GM12878 (cell line): ENCODE results near the gene CCDC136. TPM values are rescaled to one million over a fixed set of nuclear protein-coding genes. Genes with fewer than 3 reads are reported as not detected.

Experiments used
- ATAC-seq: fragments of 200-7000 bp; cut with Tn5 transposase; 3 replicates; pipeline ENCODE4 v1.9.1; 2020; ENCODE audit warnings: mild to moderate bottlenecking, moderate library complexity
- BruUV-seq: library from RNA; stranded (reverse); fragments of 400-500 nt; replicated peaks from 2 replicates; lab custom pipeline; 2021; lab: Mats Ljungman, UMichigan
- CTCF ChIA-PET: fragments of 300-600 bp; sonication (Branson Sonifier 250); formaldehyde crosslinking; extraction: SDS; loops from one replicate; lab custom pipeline; 2021; ENCODE audit warnings: inconsistent platforms; lab: Yijun Ruan, JAX
- POLR2A ChIA-PET: fragments of 350-600 bp; formaldehyde crosslinking; extraction: SDS; loops from one replicate; lab custom pipeline; 2021; ENCODE audit warnings: inconsistent platforms; lab: Charles Lee
- RAD21 ChIA-PET: fragments of 300-600 bp; sonication (Branson Sonifier 250); formaldehyde crosslinking; loops from one replicate; lab custom pipeline; 2023; ENCODE audit warnings: antibody characterized with exemption; ENCODE audit not compliant: unreplicated experiment; lab: Charles Lee
- SMC1A ChIA-PET: fragments of 300-600 bp; sonication (Branson Sonifier 250); formaldehyde crosslinking; loops from one replicate; lab custom pipeline; 2023; ENCODE audit not compliant: unreplicated experiment, uncharacterized antibody; lab: Charles Lee
- DNase-seq: peaks from one replicate; pipeline ENCODE4 v3.0.0-alpha.2; 2011; ENCODE audit warnings: low read depth, low spot score
- FAIRE-seq: peaks from 3 replicates; lab custom pipeline; 2011; peaks lifted over from hg19 to GRCh38; lab: Jason Lieb, UNC
- H2AFZ ChIP-seq: 2 replicates; pipeline ENCODE4 v1.6.0; 2011; ENCODE audit warnings: low read depth, low read length, control low read depth; ENCODE audit not compliant: control insufficient read depth
- H3K27ac ChIP-seq: 2 replicates; pipeline ENCODE4 v1.5.1; 2011; ENCODE audit warnings: control low read depth; ENCODE audit not compliant: control insufficient read depth, insufficient read depth
- H3K27me3 ChIP-seq, 2 experiments: replicated peaks in 1 of 2; 2 replicates each; pipeline versions ENCODE4 v1.6.0 to v1.6.1; 2011; ENCODE audit warnings: low read length in 1 of 2; ENCODE audit not compliant: control insufficient read depth in 2 of 2, insufficient read depth in 2 of 2
- H3K36me3 ChIP-seq, 2 experiments: 2 replicates each; pipeline ENCODE4 v1.5.1; 2011; ENCODE audit warnings: low read length in 1 of 2; ENCODE audit not compliant: control insufficient read depth in 2 of 2, insufficient read depth in 2 of 2
- H3K4me1 ChIP-seq: 2 replicates; pipeline ENCODE4 v1.6.1; 2011; ENCODE audit warnings: mild to moderate bottlenecking, low read length, moderate library complexity, mixed read lengths; ENCODE audit not compliant: control insufficient read depth, insufficient read depth
- H3K4me2 ChIP-seq: 2 replicates; pipeline ENCODE4 v1.6.0; 2011; ENCODE audit warnings: control low read depth; ENCODE audit not compliant: control insufficient read depth, insufficient read depth
- H3K4me3 ChIP-seq: fragments of 200-600 bp; sonication (generic); 2 replicates; pipeline ENCODE4 v1.5.1; 2016
- H3K79me2 ChIP-seq: 2 replicates; pipeline ENCODE4 v1.6.0; 2011; ENCODE audit warnings: low read length; ENCODE audit not compliant: control insufficient read depth, insufficient read depth
- H3K9ac ChIP-seq: 2 replicates; pipeline ENCODE4 v1.8.0; 2011; ENCODE audit warnings: low read length, control low read depth, mixed read lengths; ENCODE audit not compliant: control insufficient read depth, insufficient read depth
- H3K9me3 ChIP-seq: replicated peaks from 3 replicates; pipeline ENCODE4 v1.5.1; 2011; ENCODE audit warnings: mild to moderate bottlenecking, low read length; ENCODE audit not compliant: control insufficient read depth, insufficient read depth
- H4K20me1 ChIP-seq: 2 replicates; pipeline ENCODE4 v1.6.0; 2011; ENCODE audit not compliant: control insufficient read depth, insufficient read depth
- BMI1 ChIP-seq: fragments of 450-650 bp; IDR thresholded peaks from 2 replicates; pipeline ENCODE4 v1.6.1; 2016; ENCODE audit warnings: mild to moderate bottlenecking, moderate library complexity, borderline replicate concordance
- ESRRA ChIP-seq: IDR thresholded peaks from 2 replicates; pipeline ENCODE4 v1.6.1; 2012; ENCODE audit warnings: mild to moderate bottlenecking, low read length, improper control_type of control experiment
- IKZF2 ChIP-seq, 2 experiments: fragments of 450-650 bp; IDR thresholded peaks; 2 replicates each; pipeline ENCODE4 v1.6.1; 2017; ENCODE audit warnings: mild to moderate bottlenecking in 2 of 2, moderate library complexity in 2 of 2
- JUNB ChIP-seq: IDR thresholded peaks from 2 replicates; pipeline ENCODE4 v1.6.1; 2016; ENCODE audit warnings: antibody characterized with exemption, mild to moderate bottlenecking
- RCOR1 ChIP-seq: conservative IDR thresholded peaks from 2 replicates; pipeline ENCODE4 v1.6.1; 2012; ENCODE audit warnings: low read depth, low read length, improper control_type of control experiment
- SIN3A ChIP-seq: IDR thresholded peaks from 2 replicates; pipeline ENCODE4 v1.6.1; 2012; ENCODE audit warnings: low read depth, low read length, improper control_type of control experiment
- SMARCA5 ChIP-seq: fragments of 450-650 bp; IDR thresholded peaks from 2 replicates; pipeline ENCODE4 v1.6.1; 2017; ENCODE audit warnings: mild to moderate bottlenecking
- STAT3 ChIP-seq: IDR thresholded peaks from 2 replicates; pipeline ENCODE4 v1.6.1; 2011; ENCODE audit warnings: low read depth, low read length, improper control_type of control experiment
- TCF12 ChIP-seq: IDR thresholded peaks from 2 replicates; pipeline ENCODE4 v1.6.1; 2011; ENCODE audit warnings: low read depth, mild to moderate bottlenecking, low read length
- USF2 ChIP-seq: IDR thresholded peaks from 2 replicates; pipeline ENCODE4 v1.6.1; 2011; ENCODE audit warnings: low read depth, low read length, improper control_type of control experiment, borderline replicate concordance
- ZNF24 ChIP-seq: fragments of 450-650 bp; IDR thresholded peaks from 2 replicates; pipeline ENCODE4 v1.6.1; 2017; ENCODE audit warnings: antibody characterized with exemption, mild to moderate bottlenecking
- WGBS: methylation state at CpG from one replicate; pipeline ENCODE4 v1.1.6; 2016; ENCODE audit warnings: low lambda C conversion rate; ENCODE audit not compliant: insufficient replicate concordance, insufficient coverage; ENCODE audit errors: missing lambda C conversion rate; 5-methylcytosine and 5-hydroxymethylcytosine counted together
- in situ Hi-C: fragments of 300-500 bp; cut with MboI; formaldehyde crosslinking; loops from 9 replicates; pipeline ENCODE4 v1.14.3; 2018; ENCODE audit warnings: mixed read lengths
- intact Hi-C: fragments of 100-400 bp; cut with micrococcal nuclease; formaldehyde crosslinking; loops from one replicate; pipeline ENCODE4 v1.14.2; 2022; ENCODE audit not compliant: unreplicated experiment
- polyA plus RNA-seq, 11 experiments: library from polyadenylated mRNA; depleted of rRNA in 4 of 11; unstranded in 6 of 11; stranded (reverse) in 5 of 11; fragments of >200 nt; fragmentation: Nextera tagmentation in 4 of 11; fragmentation: Illumina TruSeq in 1 of 11; extraction: Ambion mirVana in 4 of 11; extraction: Trizol in 1 of 11; gene quantifications; 1 replicate in 1 of 11; 2 replicates in 10 of 11; pipeline versions ENCODE4 v1.2.1 to v1.2.3, GENCODE V29; 2011 to 2016; ENCODE audit warnings: inconsistent platforms in 2 of 11, missing spikeins in 2 of 11, low read depth in 1 of 11
- total RNA-seq, 4 experiments: library from RNA; depleted of rRNA in 3 of 4; stranded (reverse); fragments of >200 nt in 3 of 4; fragmentation: Illumina TruSeq in 1 of 4; extraction: Trizol in 1 of 4; gene quantifications; 2 replicates each; pipeline versions ENCODE4 v1.2.1 to v1.2.3, GENCODE V29; 2013 to 2021
- TF ChIP-seq, protein P1 (sequence below): IDR thresholded peaks from 2 replicates; pipeline ENCODE4 v1.6.1; 2012; ENCODE audit warnings: low read depth, low read length, improper control_type of control experiment

CCDC136 gene
- total and polyA plus RNA-seq, 10 of the 15 experiments (the other 5 are each of a cell fraction or from before 2014, with no cell fraction given) = 0.32 to 4.8 (median 1.5) TPM

- H3K4me2 ChIP-seq = no peak overlapping the region
- H3K4me3 ChIP-seq = no peak overlapping the region
- H3K27me3 ChIP-seq = no peaks in the 10 kb centered on the region
- FAIRE-seq (no peak), ATAC-seq (no peak), DNase-seq (no peak)
- ChIA-PET SMC1A (interaction anchor here (0.8 to 1.7 kb wide), 3 partner anchors 9 to 15 kb away, joined by 3 to 5 read pairs (median 4); no protein-coding TSS in a partner anchor), POLR2A (interaction anchor here (0.6 to 1.1 kb wide), 3 partner anchors 13 to 297 kb away, joined by 3 to 5 read pairs (median 4); no protein-coding TSS in a partner anchor), RAD21 (interaction anchor here (0.7 kb wide), 1 partner anchor 41 kb away, joined by 3 read pairs; no protein-coding TSS in a partner anchor), CTCF (interaction anchor here (0.9 to 1.0 kb wide), 2 partner anchors 12 to 330 kb away, joined by 3 to 4 read pairs; no protein-coding TSS in a partner anchor)
- no peaks in the 10 kb centered on the region for H3K4me1 ChIP-seq
- H3K9ac ChIP-seq = no peak overlapping the region
- H4K20me1 ChIP-seq = no peaks in the 10 kb centered on the region
- intact Hi-C loops (no loop called here), in situ Hi-C loops (no loop called here)
- TF ChIP-seq ZNF24 (no peak), SIN3A (no peak), IKZF2 (IDR thresholded peaks at IDR 0.05) (no peak), RCOR1 (no peak), BMI1 (no peak), STAT3 (no peak), ESRRA (no peak), JUNB (no peak), USF2 (no peak), SMARCA5 (no peak), TCF12 (no peak)
- TF ChIP-seq, protein P1, sequence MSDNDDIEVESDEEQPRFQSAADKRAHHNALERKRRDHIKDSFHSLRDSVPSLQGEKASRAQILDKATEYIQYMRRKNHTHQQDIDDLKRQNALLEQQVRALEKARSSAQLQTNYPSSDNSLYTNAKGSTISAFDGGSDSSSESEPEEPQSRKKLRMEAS = no peak
- no peaks in the 10 kb centered on the region; the same call in 1 of the 2 replicates for H3K79me2 ChIP-seq
- WGBS = 83% methylated on average over 2 of the region's 2 CpGs
- BruUV-seq = no TSS peak
- peaks cover 2 to 15% of the 10 kb centered on the region in 2 experiments; a peak in 3 of 4 replicates for H3K36me3 ChIP-seq
- no peak overlapping the region for H3K27ac ChIP-seq
- H3K9me3 ChIP-seq = no peaks in the 10 kb centered on the region
- no peak overlapping the region for H2AFZ ChIP-seq
Observed at GRCh38 chr7:128755075-128755818, 36.5 kb upstream of the CCDC136 start.
